Activated CD4-positive, alpha-beta T cell treated with anti-CD3 and anti-CD28 coated beads for 48 hours (primary cell): ENCODE data around the gene TECPR1.

Experiments
- DNase-seq: peaks from one replicate; pipeline ENCODE4 v3.0.0-alpha.2; 2020

The TECPR1 gene

GRCh38 chr7:98251601-98252424, at the start of gene TECPR1:
TECPR1 (minus strand) TSS chr7:98252232; CDS start chr7:98246146, 6,086 bp downstream.
- DNase-seq = peak; percentile 91

GRCh38 chr7:98300595-98301372, 48.8 kb upstream of the TECPR1 start:
- no peak for DNase-seq

- no peak for DNase-seq
Observed at GRCh38 chr7:98297626-98298286, 45.7 kb upstream of the TECPR1 start.

- no peak for DNase-seq
Observed at GRCh38 chr7:98296833-98297232, 44.8 kb upstream of the TECPR1 start.

GRCh38 chr7:98295467-98296192, 43.6 kb upstream of the TECPR1 start:
- DNase-seq = no peak

- DNase-seq = peak; percentile 59
Observed at GRCh38 chr7:98294798-98295382, 42.9 kb upstream of the TECPR1 start.

GRCh38 chr7:98294326-98294725, 42.3 kb upstream of the TECPR1 start:
- no peak for DNase-seq

- no peak for DNase-seq
Observed at GRCh38 chr7:98293746-98294145, 41.7 kb upstream of the TECPR1 start.

GRCh38 chr7:98293265-98293664, 41.2 kb upstream of the TECPR1 start:
- DNase-seq = no peak

GRCh38 chr7:98291717-98292116, 39.7 kb upstream of the TECPR1 start:
- DNase-seq = no peak

GRCh38 chr7:98289333-98289875, 37.4 kb upstream of the TECPR1 start:
- no peak for DNase-seq

- no peak for DNase-seq
Observed at GRCh38 chr7:98288064-98288823, 36.2 kb upstream of the TECPR1 start.

GRCh38 chr7:98287486-98287959, 35.5 kb upstream of the TECPR1 start:
- no peak for DNase-seq

GRCh38 chr7:98286701-98287485, 34.9 kb upstream of the TECPR1 start:
- DNase-seq = no peak

GRCh38 chr7:98286093-98286539, 34.1 kb upstream of the TECPR1 start:
- no peak for DNase-seq

GRCh38 chr7:98285157-98286092, 33.4 kb upstream of the TECPR1 start:
- no peak for DNase-seq

- DNase-seq = no peak
Observed at GRCh38 chr7:98284335-98285036, 32.5 kb upstream of the TECPR1 start.

- DNase-seq = no peak
Observed at GRCh38 chr7:98283887-98284222, 31.8 kb upstream of the TECPR1 start.
